Stimulated activated naive B cell treated with anti-CD40 and anti-IgM and Interleukin-4, amounts not matched to agents 10 μg/mL and 1 μg/mL and 100 μg/mL, for 72 hours (primary cell): Measurements from ENCODE around the gene LNPEP.
A peak's percentile ranks its signal among the peaks of the same experiment; 100 is the strongest.

Experiments
- ATAC-seq, 2 donors: fragments of 150-1000 bp; cut with Tn5 transposase; replicated peaks; 2 replicates each; pipeline ENCODE4 v1.10.0; 2021; ENCODE audit warnings: moderate library complexity in 1 of 2
- DNase-seq: peaks from one replicate; pipeline ENCODE4 v3.0.0; 2021
- H3K27ac Mint-ChIP-seq: one replicate; pipeline ENCODE4 v1.8.0; 2022; ENCODE audit warnings: mild to moderate bottlenecking, mixed read lengths
- H3K27me3 Mint-ChIP-seq, 2 donors: one replicate each; pipeline ENCODE4 v1.8.0; 2022; ENCODE audit warnings: mixed read lengths in 2 of 2
- H3K36me3 Mint-ChIP-seq, 2 donors: one replicate each; pipeline ENCODE4 v1.8.0; 2022; ENCODE audit warnings: mixed read lengths in 2 of 2, mild to moderate bottlenecking in 1 of 2
- H3K4me1 Mint-ChIP-seq, 2 donors: one replicate each; pipeline ENCODE4 v1.8.0; 2022; ENCODE audit warnings: mixed read lengths in 2 of 2, mild to moderate bottlenecking in 1 of 2
- H3K4me3 Mint-ChIP-seq, 2 donors: one replicate each; pipeline ENCODE4 v1.8.0; 2022; ENCODE audit warnings: mild to moderate bottlenecking in 2 of 2, mixed read lengths in 2 of 2, moderate library complexity in 1 of 2
- H3K9me3 Mint-ChIP-seq, 2 donors: one replicate each; pipeline ENCODE4 v1.8.0; 2022; ENCODE audit warnings: mixed read lengths in 2 of 2, mild to moderate bottlenecking in 1 of 2

LNPEP gene

DNA sequence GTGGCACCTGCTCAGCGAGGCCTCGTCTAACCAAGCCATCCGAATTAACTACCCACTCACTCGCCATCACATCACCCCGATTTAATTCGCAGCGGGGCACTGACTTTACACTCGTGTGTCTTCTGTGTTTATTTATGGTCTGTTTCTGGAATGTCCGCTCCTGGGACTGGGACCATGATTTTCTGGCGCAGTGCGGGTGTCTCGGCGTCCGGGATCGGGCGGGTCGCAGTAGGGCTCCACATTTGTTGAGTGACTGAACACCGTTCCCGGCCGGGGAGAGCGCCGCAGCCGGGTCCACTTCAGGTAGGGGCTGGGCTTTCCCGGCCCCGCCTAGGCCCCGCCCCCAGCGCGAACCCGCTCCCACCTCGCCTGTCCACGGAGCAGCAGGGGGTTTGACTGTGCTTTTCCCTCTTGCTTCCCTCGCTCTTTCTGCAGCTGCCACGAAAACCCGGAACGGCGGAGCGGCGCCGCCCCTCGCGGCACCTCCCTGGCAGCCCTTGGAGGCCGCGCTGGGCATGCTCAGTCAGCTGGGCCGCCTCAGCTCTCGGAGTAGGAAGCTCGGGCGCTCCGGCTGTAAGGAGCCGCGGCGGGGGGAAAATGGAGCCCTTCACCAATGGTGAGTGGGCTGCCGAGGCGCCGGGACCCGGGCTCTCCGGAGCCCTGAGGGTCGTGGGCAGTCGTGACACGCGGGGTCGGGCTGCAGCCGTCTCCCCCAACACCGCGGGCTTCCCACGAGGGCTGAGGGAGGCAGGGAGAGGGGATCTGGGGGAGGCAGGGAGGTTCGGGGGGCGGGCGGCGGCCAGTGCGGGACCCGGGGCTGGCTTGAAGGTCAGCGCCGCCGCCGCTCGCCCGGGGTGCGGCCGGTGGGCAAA, at the start of gene LNPEP:
TSS of gene LNPEP (plus strand) at position 522 of the 872 bp plus-strand sequence. CDS start at position 598, 76 bp downstream.
- Mint-ChIP-seq H3K9me3 (no peaks in the 10 kb centered on the region), H3K27me3 (no peaks in the 10 kb centered on the region), H3K27ac (peak within 1 kb of the TSS; percentile 93), H3K4me1 (peaks cover 32 to 67% of the 10 kb centered on the region in 2 donors), H3K4me3 (peak within 1 kb of the TSS; percentile 88 to 98), H3K36me3 (peaks cover 12 to 13% of the 10 kb centered on the region in 2 donors)
- DNase-seq (peak; percentile 97), ATAC-seq (peak; percentile 64 to 68)

DNA sequence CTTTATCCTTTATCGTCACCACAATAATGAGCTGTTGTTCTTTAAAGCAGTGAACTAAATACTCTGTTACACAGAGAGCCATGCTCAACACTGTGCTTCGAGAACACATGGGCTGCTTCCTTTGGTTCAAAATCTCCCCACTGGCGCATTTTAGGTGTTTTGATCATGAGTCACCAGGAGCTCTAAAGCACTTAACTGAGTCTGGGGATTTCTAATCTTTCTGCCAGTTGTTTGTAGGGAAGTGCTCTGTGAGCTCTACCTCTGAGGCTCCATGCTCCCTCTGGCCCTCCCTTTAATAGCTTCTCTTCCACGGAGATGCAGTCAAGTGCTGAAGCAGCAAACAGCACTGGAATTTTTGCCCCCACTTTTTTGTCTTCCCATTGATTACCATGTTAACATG, 42.5 kb upstream of the LNPEP start:
- Mint-ChIP-seq H3K36me3 (peaks cover 32 to 45% of the 10 kb centered on the region in 2 donors), H3K27ac (peak overlapping the region; percentile 84), H3K9me3 (no peaks in the 10 kb centered on the region), H3K4me1 (peaks cover 28 to 42% of the 10 kb centered on the region in 2 donors), H3K27me3 (no peaks in the 10 kb centered on the region), H3K4me3 (no peak overlapping the region)
- DNase-seq, result no peak
- ATAC-seq, result peak; percentile 24 to 29

DNA sequence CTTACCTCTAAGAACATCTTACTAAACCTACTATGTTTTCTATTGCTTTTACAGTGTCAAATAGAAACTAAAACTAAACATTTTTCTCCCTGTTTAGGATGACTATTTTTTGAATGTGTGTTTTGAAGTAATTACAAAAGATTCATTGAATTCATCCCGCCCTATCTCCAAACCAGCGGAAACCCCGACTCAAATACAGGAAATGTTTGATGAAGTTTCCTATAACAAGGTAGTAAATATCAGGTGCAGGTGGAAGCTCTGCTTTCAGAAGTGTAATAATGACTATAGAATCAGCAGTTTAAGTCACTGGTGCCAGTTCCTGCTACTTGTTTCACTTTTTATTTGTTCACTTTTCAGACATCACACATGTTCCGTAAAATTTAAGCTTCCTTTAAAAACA, 39.6 kb upstream of the LNPEP start:
- ATAC-seq (peak; percentile 71 to 83), DNase-seq (no peak)
- Mint-ChIP-seq H3K4me1 (peaks cover 38 to 57% of the 10 kb centered on the region in 2 donors), H3K36me3 (peaks cover 44 to 58% of the 10 kb centered on the region in 2 donors), H3K27ac (peak overlapping the region; percentile 99), H3K27me3 (no peaks in the 10 kb centered on the region), H3K4me3 (peak overlapping the region; percentile 87 to 88), H3K9me3 (no peaks in the 10 kb centered on the region)

DNA sequence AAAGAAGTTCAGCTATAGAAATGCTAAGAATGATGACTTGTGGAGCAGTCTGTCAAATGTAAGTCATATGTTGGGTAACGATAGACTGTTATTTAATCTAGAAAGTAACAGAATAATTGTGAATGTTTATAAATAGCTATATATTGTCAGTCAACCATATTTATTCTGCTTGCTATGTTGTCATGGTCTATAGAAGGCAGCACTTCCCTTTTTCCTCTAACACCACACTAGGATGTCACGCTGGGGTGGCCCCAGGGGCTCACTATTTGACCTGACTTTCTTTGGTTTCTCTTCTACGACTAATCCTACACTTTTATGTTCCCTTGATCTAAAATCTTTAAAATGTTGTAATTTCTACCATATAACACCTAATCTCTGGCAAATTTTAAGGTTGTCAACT, 39.1 kb upstream of the LNPEP start:
- Mint-ChIP-seq H3K27ac (peak overlapping the region; percentile 99), H3K4me3 (peak overlapping the region; percentile 87 to 88), H3K4me1 (peaks cover 40 to 58% of the 10 kb centered on the region in 2 donors), H3K36me3 (peaks cover 49 to 63% of the 10 kb centered on the region in 2 donors), H3K27me3 (no peaks in the 10 kb centered on the region), H3K9me3 (no peaks in the 10 kb centered on the region)
- ATAC-seq, result peak; percentile 99
- DNase-seq, result peak; percentile 61

DNA sequence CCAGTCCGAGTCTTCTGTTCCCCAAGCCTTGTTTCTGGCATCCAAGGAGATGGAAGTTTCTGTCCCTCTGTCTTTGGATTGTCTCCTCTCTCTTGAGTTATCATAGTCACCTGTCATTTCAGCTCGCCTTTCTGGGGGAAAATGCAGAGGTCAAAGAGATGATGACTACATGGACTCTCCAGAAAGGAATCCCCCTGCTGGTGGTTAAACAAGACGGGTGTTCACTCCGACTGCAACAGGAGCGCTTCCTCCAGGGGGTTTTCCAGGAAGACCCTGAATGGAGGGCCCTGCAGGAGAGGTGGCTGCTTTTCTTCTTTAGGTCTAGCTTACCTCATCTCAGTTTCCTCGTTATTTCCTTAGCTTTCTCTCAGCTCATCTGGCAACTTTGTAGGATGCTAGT, 34.5 kb upstream of the LNPEP start:
- H3K9me3 Mint-ChIP-seq, result peaks cover 0 to 1% of the 10 kb centered on the region in 2 donors
- no peaks in the 10 kb centered on the region for H3K27me3 Mint-ChIP-seq
- H3K4me3 Mint-ChIP-seq, result no peak overlapping the region
- ATAC-seq, result no peak
- H3K4me1 Mint-ChIP-seq, result peaks cover 23 to 39% of the 10 kb centered on the region in 2 donors
- no peak for DNase-seq
- H3K27ac Mint-ChIP-seq, result peak overlapping the region; percentile 33
- peaks cover 44 to 53% of the 10 kb centered on the region in 2 donors for H3K36me3 Mint-ChIP-seq

DNA sequence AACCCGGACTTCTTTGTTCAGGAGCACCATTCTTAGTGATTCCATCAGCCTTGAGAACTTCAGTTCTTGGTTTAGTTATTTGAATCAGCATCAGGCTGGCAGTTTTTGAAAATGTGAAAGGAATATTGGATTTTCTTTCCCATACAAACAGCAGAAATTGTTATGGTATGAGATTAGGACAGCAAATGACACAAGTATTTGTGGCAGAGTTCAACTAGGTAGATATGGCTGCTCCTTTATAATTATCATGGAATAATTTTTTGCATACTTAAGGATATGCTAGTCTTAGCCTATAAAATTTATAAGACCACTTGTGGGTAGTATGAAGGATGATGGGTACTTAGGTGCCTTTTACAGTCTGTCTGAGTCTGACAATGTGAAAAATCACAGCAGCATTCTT, 34.0 kb upstream of the LNPEP start:
- no peaks in the 10 kb centered on the region for H3K27me3 Mint-ChIP-seq
- H3K4me1 Mint-ChIP-seq, result peaks cover 21 to 35% of the 10 kb centered on the region in 2 donors
- DNase-seq (no peak), ATAC-seq (no peak)
- H3K27ac Mint-ChIP-seq, result no peak overlapping the region
- peaks cover 44 to 51% of the 10 kb centered on the region in 2 donors for H3K36me3 Mint-ChIP-seq
- no peak overlapping the region for H3K4me3 Mint-ChIP-seq
- peaks cover 0 to 1% of the 10 kb centered on the region in 2 donors for H3K9me3 Mint-ChIP-seq

DNA sequence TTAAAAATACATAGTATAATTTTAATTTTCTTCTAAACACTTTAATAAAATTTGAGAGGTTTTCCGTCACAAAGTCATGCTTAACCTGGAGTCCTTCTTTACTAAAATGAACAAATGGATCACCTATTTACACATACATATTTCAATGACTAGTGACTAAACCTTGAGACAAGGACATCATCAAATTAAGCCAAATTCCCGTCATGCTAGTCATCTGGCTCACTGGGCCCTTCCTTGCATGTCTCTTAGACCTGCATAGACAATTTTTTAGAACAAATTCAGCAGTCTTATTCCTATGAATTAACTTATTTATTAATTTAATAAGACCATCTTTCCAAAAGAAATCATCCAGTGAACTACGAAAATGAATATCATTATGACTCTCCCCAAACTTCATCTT, 33.0 kb upstream of the LNPEP start:
- Mint-ChIP-seq H3K9me3 (peaks cover 0 to 1% of the 10 kb centered on the region in 2 donors), H3K36me3 (peaks cover 45 to 52% of the 10 kb centered on the region in 2 donors), H3K4me1 (peaks cover 17 to 29% of the 10 kb centered on the region in 2 donors), H3K4me3 (no peak overlapping the region), H3K27ac (no peak overlapping the region), H3K27me3 (no peaks in the 10 kb centered on the region)
- no peak for DNase-seq
- ATAC-seq, result no peak

DNA sequence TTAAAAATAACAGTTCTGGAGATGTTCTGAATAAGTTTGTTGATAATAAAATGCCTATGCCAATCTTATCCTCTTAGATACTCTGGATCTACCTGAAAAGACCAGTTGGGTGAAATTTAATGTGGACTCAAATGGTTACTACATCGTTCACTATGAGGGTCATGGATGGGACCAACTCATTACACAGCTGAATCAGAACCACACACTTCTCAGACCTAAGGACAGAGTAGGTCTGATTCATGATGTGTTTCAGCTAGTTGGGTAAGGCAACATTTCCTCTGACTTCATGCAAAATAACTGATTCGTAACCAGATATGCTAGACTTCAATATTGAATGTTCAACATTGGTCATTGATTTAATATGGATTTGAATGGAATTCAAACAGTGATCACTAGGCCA, 32.6 kb upstream of the LNPEP start:
- no peak overlapping the region for H3K27ac Mint-ChIP-seq
- H3K4me3 Mint-ChIP-seq, result no peak overlapping the region
- H3K27me3 Mint-ChIP-seq, result no peaks in the 10 kb centered on the region
- peaks cover 0 to 1% of the 10 kb centered on the region in 2 donors for H3K9me3 Mint-ChIP-seq
- ATAC-seq, result no peak
- peaks cover 17 to 29% of the 10 kb centered on the region in 2 donors for H3K4me1 Mint-ChIP-seq
- peaks cover 47 to 53% of the 10 kb centered on the region in 2 donors for H3K36me3 Mint-ChIP-seq
- DNase-seq, result no peak

DNA sequence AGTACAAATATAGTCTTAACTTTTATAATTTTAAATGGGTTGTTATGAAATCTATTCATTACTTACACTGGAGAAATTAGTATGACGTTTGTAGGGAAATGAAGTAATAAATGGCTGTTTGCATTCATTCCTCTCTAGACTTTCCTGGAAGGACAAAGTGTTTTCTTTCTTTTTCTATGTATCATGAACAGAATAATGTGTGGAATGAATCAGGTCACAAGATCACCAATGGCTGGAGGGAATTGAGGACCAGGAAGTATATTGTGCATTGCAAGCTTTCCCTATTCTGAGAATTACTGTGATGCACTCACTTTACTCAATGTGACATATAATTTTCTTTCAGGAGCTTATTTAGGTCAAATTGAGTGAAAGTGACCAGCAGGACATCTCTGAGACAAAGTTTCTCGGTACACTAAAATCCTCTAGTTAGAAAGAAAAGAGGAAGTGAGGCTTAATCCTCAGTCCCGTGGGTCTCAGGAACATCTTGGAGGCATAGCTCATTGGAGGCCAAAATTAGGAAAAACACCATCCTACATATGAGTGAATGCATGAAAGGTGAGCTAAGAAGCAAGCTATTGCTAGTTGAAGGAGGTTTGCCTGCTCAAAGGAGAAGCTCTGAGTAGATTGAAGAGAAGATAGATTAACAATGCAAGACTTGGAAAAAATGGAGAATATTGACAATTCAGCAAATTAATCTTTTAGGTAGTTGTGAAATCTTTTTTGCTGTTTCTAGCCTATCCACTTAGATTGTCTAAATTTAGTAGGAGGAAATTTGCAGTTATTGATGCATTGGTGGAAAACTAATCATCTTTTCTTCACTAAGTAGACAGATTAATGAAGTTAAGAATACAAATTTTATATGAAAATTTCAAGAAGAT, 31.6 kb upstream of the LNPEP start:
- Mint-ChIP-seq H3K27me3 (no peaks in the 10 kb centered on the region), H3K27ac (peak overlapping the region; percentile 62), H3K36me3 (peaks cover 47 to 51% of the 10 kb centered on the region in 2 donors), H3K4me1 (peaks cover 14 to 20% of the 10 kb centered on the region in 2 donors), H3K4me3 (no peak overlapping the region), H3K9me3 (peaks cover 0 to 1% of the 10 kb centered on the region in 2 donors)
- DNase-seq (no peak), ATAC-seq (no peak)

DNA sequence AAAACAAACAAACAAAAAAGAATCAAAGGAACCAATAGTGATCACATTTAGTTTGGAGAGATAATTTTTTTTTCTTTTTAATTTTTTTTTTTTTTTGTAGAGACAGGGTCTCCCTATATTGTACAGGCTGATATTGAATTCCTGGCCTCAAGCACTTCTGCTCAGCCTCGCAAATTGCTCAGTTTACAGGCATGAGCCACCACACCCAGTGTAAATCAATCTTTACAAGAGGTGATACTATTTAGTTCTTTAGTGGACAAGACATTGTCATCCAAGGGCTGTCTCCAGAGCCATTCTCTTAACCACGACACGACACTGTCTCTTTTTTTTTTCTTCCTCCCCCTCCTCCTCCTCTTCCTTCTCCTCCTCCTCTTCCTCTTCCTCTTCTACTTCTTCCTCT, 30.0 kb upstream of the LNPEP start:
- no peaks in the 10 kb centered on the region for H3K27me3 Mint-ChIP-seq
- peaks cover 11 to 16% of the 10 kb centered on the region in 2 donors for H3K4me1 Mint-ChIP-seq
- no peak overlapping the region for H3K27ac Mint-ChIP-seq
- peaks cover 0 to 1% of the 10 kb centered on the region in 2 donors for H3K9me3 Mint-ChIP-seq
- H3K36me3 Mint-ChIP-seq, result peaks cover 36 to 44% of the 10 kb centered on the region in 2 donors
- ATAC-seq, result no peak
- H3K4me3 Mint-ChIP-seq, result no peak overlapping the region
- DNase-seq, result no peak

DNA sequence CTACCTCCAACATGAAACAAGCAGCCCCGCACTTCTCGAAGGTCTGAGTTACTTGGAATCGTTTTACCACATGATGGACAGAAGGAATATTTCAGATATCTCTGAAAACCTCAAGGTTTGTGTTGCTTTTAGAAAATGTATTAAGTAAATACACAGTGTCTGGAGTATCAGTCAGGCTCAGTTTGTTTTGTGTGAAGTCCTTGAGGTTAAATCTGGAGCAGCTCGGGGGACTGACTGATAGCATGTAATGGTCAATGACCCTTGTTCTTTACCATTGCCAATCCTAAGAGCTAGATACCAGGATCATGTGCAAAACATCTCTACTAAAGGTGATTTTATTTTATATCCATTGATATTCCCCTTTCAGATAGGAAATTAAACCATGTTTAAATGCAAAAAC, 26.9 kb upstream of the LNPEP start:
- no peak for ATAC-seq
- no peak for DNase-seq
- Mint-ChIP-seq H3K27me3 (no peaks in the 10 kb centered on the region), H3K4me3 (no peak overlapping the region), H3K4me1 (peaks cover 5 to 12% of the 10 kb centered on the region in 2 donors), H3K9me3 (peaks cover 0 to 1% of the 10 kb centered on the region in 2 donors), H3K27ac (no peak overlapping the region), H3K36me3 (peaks cover 21 to 27% of the 10 kb centered on the region in 2 donors)

DNA sequence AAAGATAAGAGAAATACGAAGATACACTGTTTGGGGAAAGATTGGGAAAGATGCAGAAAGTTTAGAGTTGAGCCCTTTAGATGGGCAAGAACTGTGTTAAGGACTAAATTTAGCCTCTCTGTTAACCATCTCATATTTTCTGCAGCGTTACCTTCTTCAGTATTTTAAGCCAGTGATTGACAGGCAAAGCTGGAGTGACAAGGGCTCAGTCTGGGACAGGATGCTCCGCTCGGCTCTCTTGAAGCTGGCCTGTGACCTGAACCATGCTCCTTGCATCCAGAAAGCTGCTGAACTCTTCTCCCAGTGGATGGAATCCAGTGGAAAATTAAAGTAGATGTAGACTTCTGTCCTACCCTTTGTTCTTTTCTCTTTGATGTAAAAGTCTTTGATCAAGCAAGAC, 26.4 kb upstream of the LNPEP start:
- Mint-ChIP-seq H3K9me3 (peaks cover 0 to 1% of the 10 kb centered on the region in 2 donors), H3K36me3 (peaks cover 23 to 27% of the 10 kb centered on the region in 2 donors), H3K4me1 (peaks cover 3 to 12% of the 10 kb centered on the region in 2 donors), H3K4me3 (no peak overlapping the region), H3K27me3 (no peaks in the 10 kb centered on the region), H3K27ac (no peak overlapping the region)
- ATAC-seq (no peak), DNase-seq (no peak)

DNA sequence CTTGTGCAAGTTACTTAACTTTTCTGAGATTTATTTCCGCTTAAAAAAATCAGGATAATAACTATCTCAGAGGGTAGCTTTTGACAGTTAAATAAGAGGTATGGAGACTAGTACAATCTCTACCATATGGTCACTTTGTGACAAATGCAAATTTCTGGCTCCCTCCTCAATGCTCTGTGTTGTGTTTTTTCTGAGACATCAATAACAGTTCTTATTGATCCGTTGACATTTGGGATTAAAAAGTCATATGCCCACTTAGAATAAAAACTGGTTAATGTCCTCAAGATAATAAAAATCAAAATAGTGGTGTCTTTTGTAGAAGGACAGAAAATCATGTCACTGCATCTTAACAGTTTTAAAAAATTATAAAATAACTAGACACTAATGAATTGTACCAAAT, 24.7 kb upstream of the LNPEP start:
- H3K36me3 Mint-ChIP-seq, result peaks cover 21 to 22% of the 10 kb centered on the region in 2 donors

DNA sequence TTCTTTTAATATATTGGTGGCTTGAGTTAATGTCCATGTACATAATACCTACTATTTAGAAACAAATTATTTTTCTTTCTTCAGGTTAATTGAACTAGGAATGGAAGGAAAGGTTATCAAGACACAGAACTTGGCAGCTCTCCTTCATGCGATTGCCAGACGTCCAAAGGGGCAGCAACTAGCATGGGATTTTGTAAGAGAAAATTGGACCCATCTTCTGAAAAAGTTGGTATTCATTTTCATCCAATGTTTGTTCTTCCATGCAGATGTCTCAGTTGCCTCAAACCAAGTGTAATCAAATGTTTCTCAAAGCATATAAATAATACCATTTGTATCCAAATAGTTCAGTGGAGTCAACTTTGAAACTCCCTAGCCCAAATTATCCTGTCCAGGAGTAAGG, 22.6 kb upstream of the LNPEP start:
- no peak overlapping the region for H3K4me3 Mint-ChIP-seq
- no peaks in the 10 kb centered on the region for H3K27me3 Mint-ChIP-seq
- no peak for ATAC-seq
- no peak overlapping the region for H3K27ac Mint-ChIP-seq
- H3K36me3 Mint-ChIP-seq, result peaks cover 20 to 30% of the 10 kb centered on the region in 2 donors
- no peak for DNase-seq
- no peaks in the 10 kb centered on the region for H3K9me3 Mint-ChIP-seq
- peaks cover 0 to 7% of the 10 kb centered on the region in 2 donors for H3K4me1 Mint-ChIP-seq

More for the DNA sequence above, 24.7 kb upstream of the LNPEP start:
- H3K9me3 Mint-ChIP-seq, result peaks cover 0 to under 1% of the 10 kb centered on the region in 2 donors
- no peaks in the 10 kb centered on the region for H3K27me3 Mint-ChIP-seq
- no peak overlapping the region for H3K4me3 Mint-ChIP-seq
- DNase-seq (no peak), ATAC-seq (no peak)
- no peak overlapping the region for H3K27ac Mint-ChIP-seq
- H3K4me1 Mint-ChIP-seq, result peaks cover under 1 to 9% of the 10 kb centered on the region in 2 donors
